ENCODE results near the gene RGS9BP. TPM values are rescaled to one million over a fixed set of nuclear protein-coding genes. Genes with fewer than 3 reads are reported as not detected.

Gene RGS9BP
- total and polyA plus RNA-seq, 2 of the 13 experiments (the other 11 are each of a cell fraction or from before 2014, with no cell fraction given): 0.01 TPM; not detected in 1

GRCh38 chr19:32691952-32692726 lies 16.5 kb downstream of the RGS9BP start (continued):
- TF ChIP-seq ZNF784 (CRISPR knock-in tag; IDR thresholded peaks at IDR 0.05; ENCODE audit: borderline replicate concordance) (peak; percentile 60; the same call in 1 of the 2 replicates), ATF7-NPFF (CRISPR knock-in tag; IDR thresholded peaks at IDR 0.05; ENCODE audit: low read depth) (no peak; the same call in 1 of the 2 replicates), TAF15 (IDR thresholded peaks at IDR 0.05; ENCODE audit: low read depth, low read length, poor library complexity, severe bottlenecking) (peak; percentile 1), ZNF557 (CRISPR knock-in tag; IDR thresholded peaks at IDR 0.05) (no peak), MIER3 (CRISPR knock-in tag; IDR thresholded peaks at IDR 0.05; ENCODE audit: borderline replicate concordance) (no peak), POGZ (CRISPR knock-in tag; IDR thresholded peaks at IDR 0.05) (no peak), RERE (CRISPR knock-in tag; IDR thresholded peaks at IDR 0.05; ENCODE audit: low read depth) (no peak), ZC3H13 (CRISPR knock-in tag; IDR thresholded peaks at IDR 0.05) (peak; percentile 58; the same call in 1 of the 2 replicates), ZNF431 (CRISPR knock-in tag; IDR thresholded peaks at IDR 0.05; ENCODE audit: borderline replicate concordance, low read depth) (peak; percentile 16; the same call in 1 of the 2 replicates), ZNF704 (CRISPR knock-in tag; IDR thresholded peaks at IDR 0.05; ENCODE audit: borderline replicate concordance) (no peak), ATF6 (CRISPR knock-in tag; conservative IDR thresholded peaks at IDR 0.05) (no peak), ZNF180 (CRISPR knock-in tag; IDR thresholded peaks at IDR 0.05; ENCODE audit: borderline replicate concordance, low read depth) (no peak), CREB1 (IDR thresholded peaks at IDR 0.05) (no peak), CREB1 (CRISPR knock-in tag; IDR thresholded peaks at IDR 0.05) (no peak), ARID3A (IDR thresholded peaks at IDR 0.05; ENCODE audit: low read depth, low read length) (no peak)

Measured in HepG2 (cell line).